HUDEP-2 (cell line): ENCODE measurements around the gene DOCK10.

ENCODE experiments used
- DNase-seq, 76 experiments: peaks; one replicate each; lab custom pipeline; 2025; ENCODE audit not compliant: unreplicated experiment in 76 of 76; lab: John Stamatoyannopoulos, UW

The DOCK10 gene

DNA sequence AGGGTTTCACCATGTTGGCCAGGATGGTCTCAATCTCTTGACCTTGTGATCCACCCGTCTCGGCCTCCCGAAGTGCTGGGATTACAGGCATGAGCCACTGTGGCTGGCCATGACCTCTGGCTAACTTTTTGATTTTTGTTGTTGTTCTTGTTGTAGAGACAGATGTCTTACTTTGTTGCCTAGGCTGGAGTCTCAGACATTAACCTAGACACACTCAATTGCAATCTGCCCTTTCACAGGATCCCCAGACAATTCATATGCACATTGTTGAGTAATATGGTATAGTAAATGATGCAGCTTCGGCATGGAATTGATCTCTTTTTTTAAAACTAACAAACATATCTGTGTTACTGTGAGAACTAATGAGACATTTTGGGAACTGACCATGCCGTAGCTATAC is 195.6 kb downstream of the DOCK10 start:
- DNase-seq, result no peak

DNA sequence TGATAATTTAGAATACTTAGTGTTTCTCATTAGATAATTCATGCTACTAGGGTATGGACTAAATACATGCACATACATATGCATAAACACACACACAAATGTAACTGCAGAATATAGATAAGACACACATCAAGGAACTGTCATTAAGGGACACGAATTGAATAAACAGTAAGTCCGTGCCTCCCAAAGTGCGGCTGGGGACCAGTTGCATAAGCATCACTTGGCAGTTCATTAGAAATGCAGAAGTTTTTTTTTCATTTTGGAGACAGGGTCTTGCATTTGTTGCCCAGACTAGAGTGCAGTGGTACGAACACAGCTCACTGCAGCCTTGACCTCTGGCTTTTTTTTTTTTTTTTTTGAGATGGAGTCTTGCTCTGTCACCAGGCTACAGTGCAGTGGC is 196.1 kb downstream of the DOCK10 start:
- no peak for DNase-seq

DNA sequence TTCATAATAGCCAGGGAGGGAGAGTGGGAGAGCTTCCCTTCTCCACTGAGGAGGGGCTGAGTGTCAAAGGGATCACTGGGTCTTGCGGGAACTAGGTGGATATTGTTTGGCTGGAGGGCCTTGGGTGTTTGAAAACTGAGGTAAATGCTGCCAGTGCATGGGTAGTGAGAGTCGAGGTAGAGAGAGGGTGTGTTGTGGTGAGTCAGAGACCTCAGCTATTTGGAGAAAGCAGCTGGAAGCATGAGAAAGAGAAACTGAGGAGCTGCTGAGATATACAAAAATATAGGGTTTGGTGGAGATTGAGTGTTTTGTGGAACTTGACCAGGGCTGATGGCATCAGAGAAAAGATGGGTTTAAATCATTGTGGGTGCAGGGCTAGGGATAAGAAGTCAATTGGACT is 199.1 kb downstream of the DOCK10 start:
- no peak for DNase-seq

DNA sequence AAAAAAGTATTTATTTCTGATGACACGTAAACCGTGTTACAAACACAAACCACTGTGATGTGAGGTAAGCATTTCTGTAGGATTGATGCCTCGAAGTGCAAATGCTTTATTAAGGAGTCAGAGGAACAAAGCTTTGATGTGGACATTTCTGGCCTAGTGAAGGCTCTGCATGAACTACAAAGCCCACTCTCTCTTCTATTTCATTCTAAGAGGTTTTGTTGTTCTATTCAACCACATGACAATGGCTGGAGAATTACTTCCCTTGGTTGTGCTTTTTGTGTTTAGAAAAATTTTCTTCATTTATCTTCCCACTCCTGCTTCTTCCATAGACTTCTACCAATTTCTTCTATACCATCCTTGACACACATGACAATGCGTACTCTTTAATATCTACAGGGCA is 200.4 kb downstream of the DOCK10 start:
- DNase-seq, result no peak

DNA sequence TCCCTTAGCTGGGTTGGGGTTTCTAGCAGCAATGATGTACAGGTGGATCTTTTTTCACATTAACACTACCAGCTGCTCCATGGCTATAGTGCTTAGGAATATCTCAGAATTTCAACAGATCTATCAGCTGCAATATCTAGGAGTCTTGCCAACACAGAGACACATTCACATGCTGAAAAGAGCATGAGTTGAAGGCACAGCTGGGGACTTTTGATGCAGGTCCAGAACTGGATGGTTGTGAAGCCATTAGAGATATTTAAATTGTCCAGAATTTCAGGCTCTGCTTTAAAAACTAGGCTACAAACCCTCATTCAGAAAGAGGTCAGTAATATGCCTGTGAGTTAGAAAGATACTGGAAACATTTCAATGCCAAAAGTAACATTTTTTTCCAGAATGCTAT is 203.9 kb downstream of the DOCK10 start:
- DNase-seq, result no peak

DNA sequence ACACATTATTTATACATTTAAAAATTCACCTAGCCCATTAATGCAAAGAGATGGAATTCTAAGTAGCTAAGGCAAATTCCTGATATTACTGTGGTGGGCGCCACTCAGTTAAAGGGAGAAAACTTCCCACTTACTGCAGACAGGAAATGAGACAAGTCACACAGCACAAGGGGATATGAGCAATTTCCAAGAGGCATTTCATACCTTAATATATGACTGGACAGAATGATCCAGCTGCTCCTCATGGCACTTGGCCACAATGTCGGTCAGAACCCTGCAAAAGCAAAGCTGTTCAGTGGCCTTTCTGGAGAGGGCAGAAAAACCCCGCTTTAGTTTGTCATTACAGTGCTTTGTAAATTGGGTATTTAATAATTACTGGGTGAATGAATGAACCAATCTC is 204.7 kb downstream of the DOCK10 start:
- DNase-seq, result no peak

DNA sequence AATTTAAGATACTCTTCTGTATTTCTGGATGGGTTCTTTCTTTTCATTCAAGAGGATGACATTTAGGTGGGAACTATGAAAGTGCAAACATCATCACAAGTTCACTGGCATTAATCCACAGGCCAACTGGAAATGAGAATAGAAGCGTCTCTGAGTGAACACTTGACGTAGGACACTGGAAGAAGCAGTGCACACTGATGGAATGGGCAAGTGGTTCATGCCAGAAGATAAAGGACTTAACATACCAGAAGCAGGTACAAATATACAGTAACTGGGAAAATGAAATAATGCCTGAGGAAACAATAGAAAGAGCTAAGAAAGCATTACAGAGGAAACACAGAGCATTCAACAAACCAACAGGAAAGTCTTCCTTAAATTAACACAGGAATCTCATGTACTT is 205.2 kb downstream of the DOCK10 start:
- DNase-seq, result no peak

DNA sequence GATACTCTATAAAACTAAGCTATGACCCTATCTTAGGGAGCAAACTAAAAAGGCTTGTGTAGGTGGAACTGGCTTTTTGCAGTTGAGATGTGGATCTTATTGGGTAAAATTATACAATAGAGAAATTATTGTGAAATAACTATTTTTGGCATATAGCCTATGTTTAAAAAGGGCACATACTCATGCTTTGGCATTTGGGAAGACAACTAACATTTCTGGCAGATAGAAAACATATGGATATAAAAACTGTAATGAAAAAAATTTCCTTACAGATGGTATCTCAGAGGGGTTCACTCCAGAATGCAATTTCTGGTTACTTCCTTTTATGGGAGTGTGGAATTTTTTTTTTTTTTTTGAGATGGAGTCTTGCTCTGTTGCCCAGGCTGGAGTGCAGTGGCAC is 206.0 kb downstream of the DOCK10 start:
- DNase-seq, result no peak

DNA sequence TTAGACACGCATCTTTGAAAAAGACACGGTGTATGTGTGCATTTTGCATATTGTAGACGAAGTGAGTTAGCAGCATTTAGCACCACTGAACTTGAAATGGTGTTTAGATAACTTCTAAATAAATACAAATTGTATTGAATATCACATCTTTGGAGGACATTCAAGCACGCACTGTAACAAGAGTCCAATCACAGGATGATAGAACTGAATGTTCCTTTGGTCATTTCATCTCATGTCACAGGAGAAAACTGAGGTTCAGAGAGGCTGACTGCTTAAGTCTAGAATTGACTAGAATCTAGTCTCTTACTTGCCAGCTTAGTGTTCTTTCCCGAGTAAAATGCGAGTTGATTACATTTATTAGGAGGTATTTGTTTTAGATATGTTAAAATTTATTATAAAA is 206.9 kb downstream of the DOCK10 start:
- DNase-seq, result no peak

DNA sequence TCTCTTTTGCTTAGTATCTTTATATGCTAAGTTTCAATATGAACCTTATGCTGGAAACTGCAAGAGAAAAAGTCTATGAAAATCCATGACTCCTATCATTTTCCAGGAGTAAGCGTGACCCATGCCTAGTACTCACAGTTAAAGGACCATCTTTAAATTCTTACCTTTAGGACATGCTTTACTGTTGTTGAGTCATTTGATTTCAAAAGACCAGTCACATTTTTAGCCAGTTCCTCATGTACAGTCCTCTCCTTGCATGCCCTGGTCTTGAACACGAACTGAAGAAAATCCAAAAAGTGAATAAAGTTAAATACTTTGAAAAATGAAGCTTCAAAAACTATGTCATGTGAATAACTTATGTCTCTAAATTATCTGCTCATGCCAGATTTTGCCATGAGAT is 208.3 kb downstream of the DOCK10 start:
- no peak for DNase-seq

DNA sequence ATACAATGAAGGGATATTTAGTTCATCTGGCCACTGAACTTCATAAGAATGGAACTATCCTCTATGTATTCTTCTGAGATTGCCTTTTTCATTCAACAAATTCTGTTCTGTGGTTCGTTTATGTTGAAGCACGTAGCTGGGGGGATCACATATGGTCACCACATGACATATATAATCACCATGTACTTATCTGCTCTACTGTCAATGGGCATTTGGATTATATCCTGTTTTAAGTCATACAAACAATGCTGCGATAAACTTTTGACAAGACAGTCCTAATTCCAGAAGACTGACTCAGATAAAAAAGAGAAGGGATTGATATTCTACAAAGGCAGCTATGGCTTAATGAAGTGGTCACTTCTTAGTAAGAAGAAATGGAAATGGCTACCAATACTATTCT is 210.1 kb downstream of the DOCK10 start:
- no peak for DNase-seq

DNA sequence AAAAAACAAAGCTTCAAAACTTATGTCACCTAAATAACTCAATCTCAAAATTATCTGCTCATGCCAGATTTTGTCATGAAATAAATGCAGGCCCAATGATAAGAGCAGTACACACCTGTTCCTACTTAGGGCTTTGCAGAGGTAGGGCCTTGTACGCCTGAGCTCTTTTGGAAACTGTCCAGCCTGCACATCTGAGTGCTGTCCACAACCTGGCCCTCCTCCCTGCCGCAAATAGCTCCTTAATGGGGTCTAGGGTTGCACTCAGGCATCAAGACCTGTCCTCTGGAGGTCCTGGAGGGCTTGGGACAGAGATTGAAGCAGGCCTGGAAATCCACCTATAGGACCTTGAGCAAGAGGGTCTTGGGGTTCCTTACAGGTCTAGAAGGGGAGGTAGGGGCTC is 210.7 kb downstream of the DOCK10 start:
- DNase-seq, result no peak

DNA sequence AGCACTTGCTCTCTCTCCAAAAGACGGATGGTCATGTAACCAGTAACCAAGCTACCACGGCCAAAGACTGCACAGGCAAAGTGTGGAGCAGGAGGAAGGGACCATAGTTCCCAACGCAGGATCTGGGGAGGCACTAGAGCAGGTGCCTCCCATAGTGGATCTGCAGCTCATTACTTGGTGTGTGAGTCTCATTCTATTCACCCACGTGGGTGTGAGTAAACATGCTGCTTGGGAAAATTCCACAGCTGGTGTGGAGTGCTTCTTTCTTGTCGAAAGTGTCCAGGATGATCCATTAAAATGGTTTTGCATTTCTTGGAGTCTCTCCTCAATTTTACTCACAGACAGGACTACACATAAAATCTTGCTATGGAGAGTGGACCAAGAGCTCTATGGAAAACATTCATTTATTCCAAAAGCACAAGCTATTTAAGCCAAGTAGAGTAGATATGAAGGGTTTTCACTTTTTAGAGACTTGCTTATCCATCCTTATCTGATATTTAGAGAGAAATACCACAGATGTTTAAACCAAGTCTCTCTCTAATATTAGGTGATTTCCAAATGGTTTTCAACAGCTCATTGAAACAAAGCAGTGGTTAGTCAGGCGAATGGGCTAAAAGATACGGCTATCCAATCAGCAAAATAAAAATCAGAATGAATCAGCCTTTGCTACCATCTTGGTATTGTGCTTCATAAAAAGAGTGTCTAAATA is 221.8 kb downstream of the DOCK10 start:
- DNase-seq, result no peak

DNA sequence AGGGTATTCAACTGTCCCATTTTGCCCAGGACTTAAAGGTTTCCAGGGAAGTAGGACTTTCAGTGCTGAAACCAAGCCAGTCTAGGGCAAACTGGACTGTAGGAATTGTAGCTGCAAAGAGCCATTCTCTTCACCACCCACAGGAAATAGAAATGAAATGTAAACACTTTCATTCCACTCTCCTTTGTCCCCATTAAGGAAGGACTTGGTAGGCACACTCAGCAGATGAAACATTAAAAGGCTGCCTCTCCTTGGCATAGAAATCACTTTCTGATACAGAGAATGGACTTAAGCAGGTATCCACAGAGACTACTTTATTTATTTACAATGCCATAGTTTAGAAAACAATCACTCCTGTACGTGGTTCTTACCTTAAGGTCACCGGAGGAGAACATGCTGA is 223.2 kb downstream of the DOCK10 start:
- no peak for DNase-seq

DNA sequence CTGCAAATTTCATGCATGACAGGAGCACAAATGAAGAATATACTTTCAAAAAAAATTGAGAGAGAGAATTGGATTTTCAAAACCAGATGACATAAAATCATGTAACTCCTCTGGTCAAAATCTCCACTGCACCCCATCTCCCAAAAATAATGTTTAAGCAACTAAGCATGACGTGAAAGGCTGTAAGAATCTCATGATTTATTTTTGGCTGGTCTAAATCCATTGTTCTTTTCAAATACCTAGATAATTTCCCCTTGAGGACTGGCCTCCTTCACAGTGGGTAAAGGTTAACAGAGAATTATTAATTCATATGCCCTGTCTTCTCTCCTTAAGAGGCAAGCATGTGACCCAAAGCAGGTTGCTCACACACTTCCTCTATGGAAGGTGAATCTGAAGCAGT is 224.6 kb downstream of the DOCK10 start:
- no peak for DNase-seq

DNA sequence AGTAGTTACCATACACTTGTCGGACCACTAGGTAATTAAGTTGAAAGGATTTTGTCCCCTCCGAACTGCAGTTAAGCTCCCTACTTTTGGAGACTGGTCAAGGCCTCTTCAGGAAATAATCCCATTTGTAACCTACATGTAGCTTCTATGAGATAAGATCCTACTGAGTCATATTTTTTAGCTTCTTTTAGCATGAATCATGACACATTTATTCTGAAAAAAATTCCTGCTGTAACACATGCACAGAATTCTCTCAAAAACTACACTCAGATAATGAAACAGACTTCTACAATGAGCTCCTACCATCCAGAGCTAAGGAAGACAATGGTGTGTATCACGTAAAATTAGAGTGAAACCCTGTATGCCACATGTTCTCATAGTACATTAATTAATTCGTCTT is 225.5 kb downstream of the DOCK10 start:
- DNase-seq, result no peak

DNA sequence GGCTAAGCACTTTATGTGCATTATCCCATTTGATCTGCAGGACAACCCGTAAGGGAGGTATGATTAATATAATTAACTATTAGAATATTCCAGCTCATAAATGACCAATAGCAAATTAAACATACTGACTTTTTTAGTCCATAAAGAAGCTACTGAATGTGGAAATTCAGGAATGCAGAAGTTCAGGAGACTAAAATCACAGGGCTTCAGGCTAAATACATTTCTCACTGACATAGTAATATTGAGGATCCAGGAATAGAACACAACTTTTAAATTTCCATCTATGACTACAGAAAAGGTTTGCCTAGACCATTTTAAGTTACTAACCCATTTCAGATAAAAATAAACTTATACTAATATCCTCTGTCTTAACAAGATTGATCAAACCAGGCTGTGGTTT is 228.7 kb downstream of the DOCK10 start:
- no peak for DNase-seq

DNA sequence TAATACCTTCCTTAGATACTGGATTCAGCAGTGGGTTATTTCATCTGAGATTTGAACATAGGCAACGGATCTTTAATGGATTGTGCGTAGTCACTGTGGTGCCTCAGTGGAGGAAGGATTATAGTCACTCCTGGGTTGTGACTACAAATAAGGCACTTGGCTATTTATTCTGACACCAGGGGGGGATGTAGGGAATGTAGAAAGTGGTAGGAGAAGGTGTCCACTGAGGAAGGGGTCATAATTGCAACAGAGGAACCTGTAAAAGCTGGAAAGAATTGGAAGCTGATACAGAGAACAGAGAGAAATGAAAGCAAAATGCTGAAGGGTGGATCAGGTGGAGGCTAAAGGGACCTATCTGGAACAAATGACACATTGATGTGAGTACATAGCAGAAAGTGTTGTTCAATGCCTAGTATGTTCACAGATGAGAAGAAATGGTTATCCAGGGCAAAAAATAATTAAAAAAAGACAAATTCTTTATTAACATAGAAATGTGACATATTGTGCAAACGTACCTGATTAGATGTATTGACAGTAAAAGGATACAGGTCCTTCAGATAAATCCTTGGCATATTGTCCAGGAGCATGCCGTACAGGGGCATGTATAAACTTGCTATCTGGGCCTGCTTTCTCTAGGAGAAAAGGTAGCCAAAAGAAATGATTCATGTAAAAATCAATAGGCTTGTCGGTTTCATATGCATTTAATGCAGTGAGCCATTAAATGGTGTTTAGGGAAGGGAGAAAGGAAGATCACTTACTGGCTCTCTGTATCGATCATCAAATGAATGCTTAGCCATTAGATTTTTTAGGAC is 234.9 kb downstream of the DOCK10 start:
- no peak for DNase-seq

DNA sequence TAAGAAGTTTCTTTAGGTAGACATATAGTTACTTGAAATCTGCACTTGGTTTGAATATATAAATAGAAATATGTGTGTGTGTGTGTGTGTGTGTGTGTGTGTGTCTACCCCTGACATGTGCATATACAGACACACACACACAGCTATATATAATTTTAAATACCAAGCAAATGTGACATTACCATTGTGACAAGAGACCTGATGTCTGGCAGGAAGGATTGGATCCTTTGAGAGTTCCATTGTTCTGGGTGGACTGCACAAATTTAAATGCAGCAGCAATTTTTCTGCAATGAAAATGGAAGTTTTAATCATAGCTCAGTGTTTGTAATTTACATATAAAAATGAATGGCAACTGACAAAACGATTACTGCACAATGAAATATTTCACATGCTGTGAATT is 238.3 kb downstream of the DOCK10 start:
- no peak for DNase-seq

DNA sequence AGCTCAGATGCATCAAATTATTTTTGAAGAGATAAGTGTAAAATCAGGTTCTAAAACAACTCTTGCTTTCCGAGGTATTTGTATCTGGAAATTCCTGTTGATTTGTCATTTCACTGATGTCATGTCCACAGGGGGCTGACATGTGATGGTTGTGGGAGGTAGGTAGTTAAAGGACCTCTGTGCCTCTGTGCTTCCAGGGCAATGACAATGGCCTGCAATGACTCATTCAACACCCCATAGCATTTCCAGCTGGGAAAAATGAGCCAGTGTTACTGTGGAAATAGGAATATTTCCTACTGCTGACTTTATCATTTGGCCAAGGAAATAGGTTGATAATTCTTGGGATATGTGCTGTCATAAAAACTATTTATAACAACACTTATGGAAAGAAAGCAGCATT is 239.9 kb downstream of the DOCK10 start:
- DNase-seq, result no peak

DNA sequence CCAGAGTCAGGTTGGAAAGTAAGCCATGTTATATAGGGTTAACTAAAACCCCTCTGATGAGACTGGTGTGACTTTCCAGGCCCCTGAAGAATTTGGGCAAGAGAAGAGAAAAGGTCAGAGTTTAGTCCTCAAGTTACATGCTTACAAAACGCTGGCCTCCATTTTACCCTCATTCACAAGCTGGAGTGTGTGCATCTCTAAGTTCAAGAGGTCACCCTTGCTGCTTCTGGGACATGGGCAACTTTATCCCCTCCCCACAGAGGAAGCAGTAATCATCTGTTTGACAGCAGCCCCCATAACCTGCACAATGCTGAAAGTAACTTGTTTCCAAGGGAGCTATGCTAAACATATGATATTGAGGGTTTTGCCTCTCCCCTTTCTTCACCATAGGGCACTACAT is 240.9 kb downstream of the DOCK10 start:
- no peak for DNase-seq

DNA sequence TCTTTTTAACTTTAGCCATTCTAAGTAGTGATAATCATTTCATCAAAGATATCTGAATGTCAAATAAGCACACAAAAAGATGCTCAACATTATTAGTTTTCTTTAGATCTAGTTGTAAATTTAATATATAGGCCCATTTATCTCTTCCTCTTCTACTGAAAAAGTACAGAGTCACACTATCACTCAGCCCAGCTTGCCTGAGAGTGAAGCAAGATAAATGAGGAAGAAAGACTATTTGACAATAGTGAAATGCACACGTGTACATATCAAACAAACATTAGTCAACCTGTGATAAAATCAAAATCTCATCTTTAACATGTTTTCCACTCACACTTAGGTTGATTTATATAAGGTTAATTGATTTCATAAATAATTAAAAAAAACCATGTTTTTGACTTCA is 242.6 kb downstream of the DOCK10 start:
- DNase-seq, result no peak
